GM12891 (cell line): ENCODE results near the gene DEPP1.

ENCODE experiments used
- DNase-seq: peaks from one replicate; pipeline ENCODE4 v3.0.0; 2011; ENCODE audit warnings: low spot score; ENCODE audit not compliant: insufficient read length
- FAIRE-seq: peaks from 2 replicates; lab custom pipeline; 2011; peaks lifted over from hg19 to GRCh38; lab: Jason Lieb, UNC
- PAX5 ChIP-seq: IDR thresholded peaks from 2 replicates; pipeline ENCODE4 v1.6.1; 2011; ENCODE audit warnings: low read length, moderate library complexity, mild to moderate bottlenecking; ENCODE audit not compliant: insufficient read depth, severe bottlenecking
- POLR2A ChIP-seq: IDR thresholded peaks from 2 replicates; pipeline ENCODE4 v1.6.1; 2011; ENCODE audit warnings: low read depth, low read length, control low read depth
- POLR2AphosphoS5 ChIP-seq: IDR thresholded peaks from 2 replicates; pipeline ENCODE4 v1.6.1; 2011; ENCODE audit warnings: low read depth, low read length, control low read depth
- POU2F2 ChIP-seq: IDR thresholded peaks from 2 replicates; pipeline ENCODE4 v1.6.1; 2011; ENCODE audit warnings: low read depth, mild to moderate bottlenecking, control low read depth, low read length, moderate library complexity
- SPI1 ChIP-seq: IDR thresholded peaks from 2 replicates; pipeline ENCODE4 v1.6.1; 2011; ENCODE audit warnings: low read depth, low read length, control low read depth
- TAF1 ChIP-seq: IDR thresholded peaks from 2 replicates; pipeline ENCODE4 v1.6.1; 2011; ENCODE audit warnings: low read depth, low read length, control low read depth

DEPP1 gene

GRCh38 chr10:44960482-44961229 is 18.0 kb downstream of the DEPP1 start:
- FAIRE-seq (peak; percentile 55), DNase-seq (no peak)
- 0 out of 2 replicates have a peak, but pooled peaks have one; percentile 29 for TF ChIP-seq SPI1
- no peak for TF ChIP-seq POLR2A

GRCh38 chr10:44960088-44960460 is 18.5 kb downstream of the DEPP1 start:
- no peak for TF ChIP-seq POU2F2
- no peak for TF ChIP-seq POLR2AphosphoS5
- no peak for TF ChIP-seq PAX5
- TF ChIP-seq POLR2A, result no peak
- TF ChIP-seq TAF1, result no peak
- TF ChIP-seq SPI1, result no peak
- DNase-seq, result no peak
- FAIRE-seq, result peak; percentile 28

- FAIRE-seq (peak; percentile 57), DNase-seq (peak; percentile 97)
- no peak for TF ChIP-seq TAF1
- peak; percentile 74 for TF ChIP-seq POLR2A
- TF ChIP-seq POLR2AphosphoS5, result peak; percentile 69; the same call in 1 of the 2 replicates
- TF ChIP-seq POU2F2, result no peak
- no peak for TF ChIP-seq PAX5
Measured at GRCh38 chr10:44959247-44960087, 19.1 kb downstream of the DEPP1 start, which contains the start of gene RASSF4. Gene RASSF4 (plus strand): TSS chr10:44959802. CDS start chr10:44970203, 10,401 bp downstream.

DNA sequence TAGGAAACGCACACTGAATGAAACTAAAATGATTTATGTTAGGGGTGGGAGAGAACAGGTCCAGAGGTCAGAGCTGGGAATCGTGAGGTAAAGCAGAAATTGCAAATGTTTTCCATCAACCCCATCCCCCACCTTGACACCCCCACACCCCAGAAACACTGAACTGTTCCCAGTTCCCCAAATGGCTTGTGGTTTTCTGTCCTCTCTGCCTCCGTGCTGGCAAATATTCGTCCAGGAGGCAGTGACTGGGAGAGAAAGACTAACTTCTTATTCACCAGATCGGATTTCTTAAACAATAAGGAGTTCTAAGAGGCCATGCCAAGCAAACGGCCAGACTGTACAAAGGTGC is 19.7 kb downstream of the DEPP1 start:
- no peak for TF ChIP-seq PAX5
- TF ChIP-seq SPI1, result peak; percentile 75
- no peak; the same call in 1 of the 2 replicates for TF ChIP-seq POLR2AphosphoS5
- TF ChIP-seq TAF1, result 0 out of 2 replicates have a peak, but pooled peaks have one; percentile 0
- FAIRE-seq, result no peak
- no peak for DNase-seq

DNA sequence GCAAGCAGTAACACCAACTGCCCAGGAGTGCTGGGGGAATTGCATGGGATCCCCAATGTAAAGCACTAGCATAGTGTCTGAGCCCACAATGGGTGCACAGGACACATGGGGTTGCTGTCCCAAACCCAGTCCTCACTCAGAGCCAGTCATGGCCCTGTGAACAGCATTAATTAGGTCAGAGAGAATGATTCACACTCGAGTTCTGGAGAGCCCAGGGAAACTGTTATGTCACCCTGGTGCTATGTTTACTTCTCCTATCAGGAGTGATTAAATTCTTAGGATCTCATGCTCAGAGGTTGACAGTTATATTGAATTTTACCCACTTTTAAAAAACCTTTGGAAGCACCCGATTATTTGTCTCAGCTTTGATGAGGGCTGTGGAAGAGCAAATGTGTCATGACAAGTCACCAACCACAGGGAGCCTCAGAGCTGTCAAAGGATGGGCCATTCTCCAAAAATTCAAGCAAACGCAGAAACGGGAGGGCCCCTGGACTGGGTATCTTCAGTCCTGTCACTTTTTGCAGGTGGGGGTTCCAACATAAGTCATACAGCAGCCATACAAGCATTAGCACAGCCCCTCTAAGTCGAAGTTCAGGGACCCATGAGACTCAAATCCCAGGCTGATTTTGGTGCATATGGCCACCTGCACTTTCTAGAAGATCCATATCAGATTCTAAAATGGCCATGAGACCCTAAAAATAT is 20.3 kb downstream of the DEPP1 start:
- no peak for TF ChIP-seq POLR2AphosphoS5
- TF ChIP-seq POU2F2, result no peak
- no peak for DNase-seq
- FAIRE-seq, result no peak

GRCh38 chr10:44956717-44957706 is 21.6 kb downstream of the DEPP1 start:
- TF ChIP-seq POLR2A (no peak), TAF1 (no peak), POLR2AphosphoS5 (no peak), POU2F2 (no peak), PAX5 (no peak), SPI1 (no peak)
- FAIRE-seq, result no peak
- no peak for DNase-seq

GRCh38 chr10:44956226-44956625 is 22.4 kb downstream of the DEPP1 start:
- DNase-seq (no peak), FAIRE-seq (no peak)
- TF ChIP-seq POLR2A, result no peak
- TF ChIP-seq PAX5, result no peak
- no peak for TF ChIP-seq POU2F2
- no peak for TF ChIP-seq SPI1
- TF ChIP-seq POLR2AphosphoS5, result no peak
- TF ChIP-seq TAF1, result no peak

- no peak for FAIRE-seq
- TF ChIP-seq SPI1 (no peak), TAF1 (no peak), POU2F2 (no peak), POLR2A (no peak), PAX5 (no peak), POLR2AphosphoS5 (no peak)
Measured at GRCh38 chr10:44955413-44956070, 23.1 kb downstream of the DEPP1 start.

GRCh38 chr10:44954962-44955361 is 23.6 kb downstream of the DEPP1 start:
- DNase-seq (no peak), FAIRE-seq (no peak)
- TF ChIP-seq POLR2AphosphoS5 (no peak), TAF1 (no peak), PAX5 (no peak), POLR2A (no peak), POU2F2 (no peak), SPI1 (no peak)

More at GRCh38 chr10:44955413-44956070, 23.1 kb downstream of the DEPP1 start:
- no peak for DNase-seq
